ENCODE results near the gene LRP11. TPM values are rescaled to one million over a fixed set of nuclear protein-coding genes. Genes with fewer than 3 reads are reported as not detected.

LRP11 gene
- polyA plus RNA-seq, 1 donor from 2014 or later = 57.0 TPM

DNA sequence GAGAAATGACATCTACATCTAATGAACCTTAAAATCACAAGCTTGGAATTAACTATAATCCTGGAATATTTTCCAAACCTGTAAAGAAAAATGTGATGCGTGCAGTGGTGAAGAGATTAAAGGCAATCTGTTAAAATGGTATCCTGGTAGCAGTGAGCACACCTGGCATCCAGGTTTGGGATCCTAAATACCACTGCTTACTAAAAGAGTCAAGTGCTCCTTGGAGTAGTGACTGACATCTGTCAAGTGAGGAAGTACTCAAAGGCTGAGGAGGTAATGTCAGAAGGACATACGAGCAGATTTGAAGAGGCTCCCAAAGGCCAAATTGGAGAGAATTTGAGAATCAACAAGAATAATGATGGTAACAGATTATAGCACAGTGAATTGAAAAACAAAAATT is 81.8 kb downstream of the LRP11 start:
- no peak overlapping the region for H3K27ac ChIP-seq (ENCODE audit: low read length)
- no peak overlapping the region for H2AFZ ChIP-seq (ENCODE audit: low read depth, low read length)
- H3K9ac ChIP-seq (ENCODE audit: low read length) = no peak overlapping the region
- H3K9me3 ChIP-seq (ENCODE audit: low read length) = no peaks in the 10 kb centered on the region
- H3K4me2 ChIP-seq (ENCODE audit: low read length) = no peak overlapping the region
- H3K4me3 ChIP-seq (ENCODE audit: low read length) = no peak overlapping the region
- TF ChIP-seq SMC3 (conservative IDR thresholded peaks at IDR 0.05; ENCODE audit: poor library complexity) (no peak), RAD21 (conservative IDR thresholded peaks at IDR 0.05) (no peak), POLR2AphosphoS5 (IDR thresholded peaks at IDR 0.05) (no peak), MXI1 (conservative IDR thresholded peaks at IDR 0.05; ENCODE audit: poor library complexity, severe bottlenecking) (no peak), TAF1 (IDR thresholded peaks at IDR 0.05; ENCODE audit: low read depth) (no peak)
- TF ChIP-seq, protein P1, sequence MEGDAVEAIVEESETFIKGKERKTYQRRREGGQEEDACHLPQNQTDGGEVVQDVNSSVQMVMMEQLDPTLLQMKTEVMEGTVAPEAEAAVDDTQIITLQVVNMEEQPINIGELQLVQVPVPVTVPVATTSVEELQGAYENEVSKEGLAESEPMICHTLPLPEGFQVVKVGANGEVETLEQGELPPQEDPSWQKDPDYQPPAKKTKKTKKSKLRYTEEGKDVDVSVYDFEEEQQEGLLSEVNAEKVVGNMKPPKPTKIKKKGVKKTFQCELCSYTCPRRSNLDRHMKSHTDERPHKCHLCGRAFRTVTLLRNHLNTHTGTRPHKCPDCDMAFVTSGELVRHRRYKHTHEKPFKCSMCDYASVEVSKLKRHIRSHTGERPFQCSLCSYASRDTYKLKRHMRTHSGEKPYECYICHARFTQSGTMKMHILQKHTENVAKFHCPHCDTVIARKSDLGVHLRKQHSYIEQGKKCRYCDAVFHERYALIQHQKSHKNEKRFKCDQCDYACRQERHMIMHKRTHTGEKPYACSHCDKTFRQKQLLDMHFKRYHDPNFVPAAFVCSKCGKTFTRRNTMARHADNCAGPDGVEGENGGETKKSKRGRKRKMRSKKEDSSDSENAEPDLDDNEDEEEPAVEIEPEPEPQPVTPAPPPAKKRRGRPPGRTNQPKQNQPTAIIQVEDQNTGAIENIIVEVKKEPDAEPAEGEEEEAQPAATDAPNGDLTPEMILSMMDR (IDR thresholded peaks at IDR 0.05; ENCODE audit: poor library complexity, severe bottlenecking) = no peak
- TF ChIP-seq, protein P2, sequence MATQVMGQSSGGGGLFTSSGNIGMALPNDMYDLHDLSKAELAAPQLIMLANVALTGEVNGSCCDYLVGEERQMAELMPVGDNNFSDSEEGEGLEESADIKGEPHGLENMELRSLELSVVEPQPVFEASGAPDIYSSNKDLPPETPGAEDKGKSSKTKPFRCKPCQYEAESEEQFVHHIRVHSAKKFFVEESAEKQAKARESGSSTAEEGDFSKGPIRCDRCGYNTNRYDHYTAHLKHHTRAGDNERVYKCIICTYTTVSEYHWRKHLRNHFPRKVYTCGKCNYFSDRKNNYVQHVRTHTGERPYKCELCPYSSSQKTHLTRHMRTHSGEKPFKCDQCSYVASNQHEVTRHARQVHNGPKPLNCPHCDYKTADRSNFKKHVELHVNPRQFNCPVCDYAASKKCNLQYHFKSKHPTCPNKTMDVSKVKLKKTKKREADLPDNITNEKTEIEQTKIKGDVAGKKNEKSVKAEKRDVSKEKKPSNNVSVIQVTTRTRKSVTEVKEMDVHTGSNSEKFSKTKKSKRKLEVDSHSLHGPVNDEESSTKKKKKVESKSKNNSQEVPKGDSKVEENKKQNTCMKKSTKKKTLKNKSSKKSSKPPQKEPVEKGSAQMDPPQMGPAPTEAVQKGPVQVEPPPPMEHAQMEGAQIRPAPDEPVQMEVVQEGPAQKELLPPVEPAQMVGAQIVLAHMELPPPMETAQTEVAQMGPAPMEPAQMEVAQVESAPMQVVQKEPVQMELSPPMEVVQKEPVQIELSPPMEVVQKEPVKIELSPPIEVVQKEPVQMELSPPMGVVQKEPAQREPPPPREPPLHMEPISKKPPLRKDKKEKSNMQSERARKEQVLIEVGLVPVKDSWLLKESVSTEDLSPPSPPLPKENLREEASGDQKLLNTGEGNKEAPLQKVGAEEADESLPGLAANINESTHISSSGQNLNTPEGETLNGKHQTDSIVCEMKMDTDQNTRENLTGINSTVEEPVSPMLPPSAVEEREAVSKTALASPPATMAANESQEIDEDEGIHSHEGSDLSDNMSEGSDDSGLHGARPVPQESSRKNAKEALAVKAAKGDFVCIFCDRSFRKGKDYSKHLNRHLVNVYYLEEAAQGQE (IDR thresholded peaks at IDR 0.05; ENCODE audit: borderline replicate concordance) = no peak
- no peaks in the 10 kb centered on the region for H3K79me2 ChIP-seq (replicated peaks; ENCODE audit: insufficient read depth, low read length)
- H3K9me2 ChIP-seq (ENCODE audit: insufficient read depth, low read length) = no peaks in the 10 kb centered on the region
- no peaks in the 10 kb centered on the region for H4K20me1 ChIP-seq (ENCODE audit: insufficient read depth)
- H3K27me3 ChIP-seq (ENCODE audit: insufficient read depth, low read depth, low read length) = no peaks in the 10 kb centered on the region
- H3F3A ChIP-seq (ENCODE audit: insufficient read depth, low read length, poor library complexity, severe bottlenecking) = no peaks in the 10 kb centered on the region
- H3K36me3 ChIP-seq (ENCODE audit: insufficient read depth, low read length) = no peaks in the 10 kb centered on the region

DNA sequence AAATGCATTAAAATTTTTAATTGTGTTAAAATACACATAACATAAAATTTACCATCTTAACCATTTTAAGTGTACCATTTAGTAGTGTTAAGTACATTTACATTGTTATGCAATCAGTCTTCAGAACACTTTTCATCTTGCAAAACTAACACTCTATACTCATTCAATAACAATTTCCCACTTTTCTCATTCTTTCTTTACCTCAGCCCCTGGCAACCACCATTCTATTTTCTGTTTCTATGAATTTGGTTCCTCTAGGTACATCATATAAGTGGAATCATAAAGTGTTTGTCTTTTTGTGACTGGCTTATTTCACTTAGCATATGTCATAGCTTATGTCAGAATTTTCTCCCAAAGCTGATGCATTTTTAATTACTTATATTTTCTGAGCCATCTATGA is 82.4 kb downstream of the LRP11 start:
- no peaks in the 10 kb centered on the region for H3K9me3 ChIP-seq (ENCODE audit: low read length)
- no peaks in the 10 kb centered on the region for H3K36me3 ChIP-seq (ENCODE audit: insufficient read depth, low read length)
- TF ChIP-seq, protein P2 (IDR thresholded peaks at IDR 0.05; ENCODE audit: borderline replicate concordance) = no peak
- TF ChIP-seq SMC3 (conservative IDR thresholded peaks at IDR 0.05; ENCODE audit: poor library complexity) (no peak), POLR2AphosphoS5 (IDR thresholded peaks at IDR 0.05) (no peak)
- TF ChIP-seq, protein P1 (IDR thresholded peaks at IDR 0.05; ENCODE audit: poor library complexity, severe bottlenecking) = no peak
- no peaks in the 10 kb centered on the region for H3K27me3 ChIP-seq (ENCODE audit: insufficient read depth, low read depth, low read length)
- H3F3A ChIP-seq (ENCODE audit: insufficient read depth, low read length, poor library complexity, severe bottlenecking) = no peaks in the 10 kb centered on the region
- H3K27ac ChIP-seq (ENCODE audit: low read length) = no peak overlapping the region
- H4K20me1 ChIP-seq (ENCODE audit: insufficient read depth) = no peaks in the 10 kb centered on the region
- H3K4me2 ChIP-seq (ENCODE audit: low read length) = no peak overlapping the region
- no peak overlapping the region for H3K4me3 ChIP-seq (ENCODE audit: low read length)
- no peaks in the 10 kb centered on the region for H3K9me2 ChIP-seq (ENCODE audit: insufficient read depth, low read length)
- H3K9ac ChIP-seq (ENCODE audit: low read length) = no peak overlapping the region
- no peak overlapping the region for H2AFZ ChIP-seq (ENCODE audit: low read depth, low read length)
- H3K79me2 ChIP-seq (replicated peaks; ENCODE audit: insufficient read depth, low read length) = no peaks in the 10 kb centered on the region

Measured in neural cell (in vitro differentiated cells).